Fibroblast of lung (primary cell): ENCODE results near the gene NEDD4L. TPM values are rescaled to one million over a fixed set of nuclear protein-coding genes. Genes with fewer than 3 reads are reported as not detected.

ENCODE experiments used
- DNase-seq, 2 donors: peaks; one replicate each; pipeline versions ENCODE4 v3.0.0 to v3.0.0-alpha.2; 2010; ENCODE audit warnings: low read depth in 2 of 2
- H2AFZ ChIP-seq: 2 replicates; pipeline ENCODE4 v1.5.1; 2012; ENCODE audit warnings: low read length, control low read depth, inconsistent platforms
- H3K27ac ChIP-seq: 2 replicates; pipeline ENCODE4 v1.5.1; 2011; ENCODE audit warnings: low read length, control low read depth; ENCODE audit not compliant: insufficient read depth
- H3K27me3 ChIP-seq: 2 replicates; pipeline ENCODE4 v1.5.1; 2011; ENCODE audit warnings: mild to moderate bottlenecking, low read length; ENCODE audit not compliant: control insufficient read depth, insufficient read depth
- H3K36me3 ChIP-seq: 2 replicates; pipeline ENCODE4 v1.5.1; 2011; ENCODE audit warnings: low read length; ENCODE audit not compliant: control insufficient read depth, insufficient read depth
- H3K4me1 ChIP-seq: 2 replicates; pipeline ENCODE4 v1.5.1; 2011; ENCODE audit warnings: low read length; ENCODE audit not compliant: control insufficient read depth, insufficient read depth; ENCODE audit errors: extremely low read depth
- H3K4me2 ChIP-seq: 2 replicates; pipeline ENCODE4 v1.5.1; 2011; ENCODE audit warnings: low read length, control low read depth; ENCODE audit not compliant: insufficient read depth; ENCODE audit errors: extremely low read depth
- H3K4me3 ChIP-seq, 4 experiments: fragments of 200-600 bp in 1 of 4; sonication (generic) in 1 of 4; replicated peaks in 1 of 4; 2 replicates each; pipeline ENCODE4 v1.5.1; 2011 to 2016; ENCODE audit warnings: low read length in 4 of 4, low read depth in 3 of 4, mild to moderate bottlenecking in 3 of 4, control low read depth in 2 of 4, inconsistent platforms in 1 of 4, mixed read lengths in 1 of 4; ENCODE audit not compliant: insufficient read depth in 1 of 4; ENCODE audit errors: control extremely low read depth in 1 of 4
- H3K79me2 ChIP-seq: 2 replicates; pipeline ENCODE4 v1.5.1; 2012; ENCODE audit warnings: mild to moderate bottlenecking, low read length, inconsistent platforms; ENCODE audit not compliant: control insufficient read depth, insufficient read depth
- H3K9ac ChIP-seq: 2 replicates; pipeline ENCODE4 v1.5.1; 2011; ENCODE audit warnings: mild to moderate bottlenecking, low read length, control low read depth; ENCODE audit not compliant: insufficient read depth
- H3K9me3 ChIP-seq: 2 replicates; pipeline ENCODE4 v1.5.1; 2012; ENCODE audit warnings: low read depth, low read length; ENCODE audit not compliant: control insufficient read depth, insufficient read depth
- H4K20me1 ChIP-seq: 2 replicates; pipeline ENCODE4 v1.5.1; 2011; ENCODE audit warnings: low read length; ENCODE audit not compliant: control insufficient read depth, insufficient read depth; ENCODE audit errors: extremely low read depth
- EZH2 ChIP-seq: IDR thresholded peaks from 2 replicates; pipeline ENCODE4 v1.5.1; 2012; ENCODE audit warnings: low read length, control low read depth, mild to moderate bottlenecking; ENCODE audit errors: missing control alignments
- polyA plus RNA-seq, 2 donors: library from polyadenylated mRNA; depleted of rRNA in 1 of 2; stranded (reverse) in 1 of 2; unstranded in 1 of 2; fragments of >200 nt; gene quantifications; 2 replicates each; pipeline ENCODE4 v1.2.1, GENCODE V29; 2011 to 2012; ENCODE audit warnings: missing spikeins in 1 of 2
- total RNA-seq: library from RNA; depleted of rRNA; stranded (reverse); fragments of >200 nt; gene quantifications from 2 replicates; pipeline ENCODE4 v1.2.1, GENCODE V29; 2014
- TF ChIP-seq, protein P1 (sequence below), 2 donors: IDR thresholded peaks in 1 of 2; conservative IDR thresholded peaks in 1 of 2; 1 replicate in 1 of 2; 2 replicates in 1 of 2; pipeline ENCODE4 v1.5.1; 2011 to 2012; ENCODE audit warnings: low read length in 2 of 2, control low read depth in 1 of 2, inconsistent platforms in 1 of 2, low read depth in 1 of 2, mild to moderate bottlenecking in 1 of 2

Gene NEDD4L
- total and polyA plus RNA-seq, 2 donors (not counting 1 experiment from before 2014, with no cell fraction given) = 5.5 to 18.7 TPM

GRCh38 chr18:58196164-58196563, 152.1 kb downstream of the NEDD4L start:
- Histone ChIP-seq H3K4me1 (peaks cover under 1% of the 10 kb centered on the region), H3K36me3 (no peaks in the 10 kb centered on the region), H3K9me3 (no peaks in the 10 kb centered on the region), H3K27me3 (no peaks in the 10 kb centered on the region), H2AFZ (no peak overlapping the region), H3K27ac (no peak overlapping the region), H3K79me2 (no peaks in the 10 kb centered on the region), H3K9ac (no peak overlapping the region), H3K4me3 (no peak overlapping the region), H4K20me1 (no peaks in the 10 kb centered on the region), H3K4me2 (peak overlapping the region; percentile 5)
- DNase-seq = peak in 1 of 2 donors; percentile 57
- TF ChIP-seq, protein P1, sequence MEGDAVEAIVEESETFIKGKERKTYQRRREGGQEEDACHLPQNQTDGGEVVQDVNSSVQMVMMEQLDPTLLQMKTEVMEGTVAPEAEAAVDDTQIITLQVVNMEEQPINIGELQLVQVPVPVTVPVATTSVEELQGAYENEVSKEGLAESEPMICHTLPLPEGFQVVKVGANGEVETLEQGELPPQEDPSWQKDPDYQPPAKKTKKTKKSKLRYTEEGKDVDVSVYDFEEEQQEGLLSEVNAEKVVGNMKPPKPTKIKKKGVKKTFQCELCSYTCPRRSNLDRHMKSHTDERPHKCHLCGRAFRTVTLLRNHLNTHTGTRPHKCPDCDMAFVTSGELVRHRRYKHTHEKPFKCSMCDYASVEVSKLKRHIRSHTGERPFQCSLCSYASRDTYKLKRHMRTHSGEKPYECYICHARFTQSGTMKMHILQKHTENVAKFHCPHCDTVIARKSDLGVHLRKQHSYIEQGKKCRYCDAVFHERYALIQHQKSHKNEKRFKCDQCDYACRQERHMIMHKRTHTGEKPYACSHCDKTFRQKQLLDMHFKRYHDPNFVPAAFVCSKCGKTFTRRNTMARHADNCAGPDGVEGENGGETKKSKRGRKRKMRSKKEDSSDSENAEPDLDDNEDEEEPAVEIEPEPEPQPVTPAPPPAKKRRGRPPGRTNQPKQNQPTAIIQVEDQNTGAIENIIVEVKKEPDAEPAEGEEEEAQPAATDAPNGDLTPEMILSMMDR (conservative IDR thresholded peaks at IDR 0.05 in 1 of 2, IDR thresholded peaks at IDR 0.05 in 1 of 2; ENCODE audit: low read depth in 1 of 2, low read length in 2 of 2) = no peak
- TF ChIP-seq EZH2 = no peak

DNA sequence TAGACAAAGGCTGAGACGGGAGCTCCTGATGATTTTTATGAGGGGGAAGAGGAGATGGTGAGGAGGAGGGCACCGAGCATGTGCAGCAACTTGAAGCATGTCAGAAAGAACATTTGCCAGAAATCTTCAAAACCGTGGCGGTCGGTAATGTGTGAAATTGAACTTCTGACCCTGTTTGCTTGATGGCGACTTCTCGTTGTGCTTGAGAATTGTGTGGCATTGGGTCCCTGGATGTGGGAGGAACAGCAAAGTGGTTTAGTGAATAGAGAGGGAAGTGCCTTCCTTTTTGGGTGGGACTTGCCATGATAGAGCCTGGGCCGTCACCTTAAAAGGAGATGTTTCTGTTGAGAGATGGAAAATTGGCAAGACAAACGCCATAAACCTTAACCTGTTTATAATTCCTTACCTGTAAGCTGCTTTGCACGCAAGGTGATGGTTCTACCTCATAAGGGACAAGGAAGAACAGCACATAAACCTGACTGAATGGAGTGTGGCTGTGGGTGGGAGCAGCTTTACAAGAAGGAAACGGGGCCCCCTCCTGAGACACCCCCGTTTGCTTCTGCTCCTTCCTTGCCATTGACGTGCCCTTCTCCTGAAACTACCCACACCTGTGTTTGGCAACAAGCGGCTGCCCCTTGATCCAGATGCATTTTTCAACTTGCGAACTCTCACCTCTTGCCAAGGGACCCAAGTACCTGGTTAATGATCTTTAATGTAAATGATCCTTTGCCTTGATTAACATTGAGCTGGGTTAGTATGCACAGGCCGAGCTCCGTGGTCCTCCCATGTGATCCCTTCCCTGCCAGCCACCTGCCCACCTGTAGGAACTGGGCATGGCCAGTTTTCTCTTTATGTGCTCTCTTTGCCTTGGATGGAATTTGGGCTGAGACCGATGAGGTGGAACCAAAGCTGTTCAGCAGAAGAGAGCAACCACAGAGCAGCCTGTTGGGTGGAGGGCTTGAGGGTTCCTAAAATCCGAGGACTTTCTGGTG, 153.2 kb downstream of the NEDD4L start:
- no peaks in the 10 kb centered on the region for H3K9me3 ChIP-seq
- no peaks in the 10 kb centered on the region for H3K79me2 ChIP-seq
- TF ChIP-seq EZH2 = no peak
- TF ChIP-seq, protein P1 (conservative IDR thresholded peaks at IDR 0.05 in 1 of 2, IDR thresholded peaks at IDR 0.05 in 1 of 2; ENCODE audit: low read depth in 1 of 2, low read length in 2 of 2) = no peak
- H3K27ac ChIP-seq = no peak overlapping the region
- no peaks in the 10 kb centered on the region for H3K4me1 ChIP-seq
- DNase-seq = no peak
- H4K20me1 ChIP-seq = no peaks in the 10 kb centered on the region
- no peak overlapping the region for H3K4me3 ChIP-seq
- no peaks in the 10 kb centered on the region for H3K36me3 ChIP-seq
- no peak overlapping the region for H3K4me2 ChIP-seq
- no peak overlapping the region for H3K9ac ChIP-seq
- H3K27me3 ChIP-seq = no peaks in the 10 kb centered on the region
- no peak overlapping the region for H2AFZ ChIP-seq

DNA sequence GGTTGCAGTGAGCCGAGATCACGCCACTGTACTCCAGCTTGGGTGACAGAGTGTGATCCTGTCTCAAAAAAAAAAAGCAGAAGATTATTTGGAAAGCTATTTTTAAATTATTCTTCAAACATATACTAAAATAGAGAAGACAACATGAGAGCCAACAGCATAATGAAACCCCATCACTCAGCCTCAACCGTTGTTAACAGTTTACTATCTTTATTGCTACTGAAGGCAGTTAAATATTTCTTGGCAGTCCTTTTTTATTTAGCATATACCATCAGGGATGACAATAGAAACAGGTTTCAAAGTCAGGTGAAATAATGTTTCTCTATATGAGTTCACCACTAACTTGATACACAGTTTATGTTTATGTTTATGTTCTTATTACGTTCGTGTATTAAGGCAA, 157.2 kb downstream of the NEDD4L start:
- H3K9ac ChIP-seq = no peak overlapping the region
- no peaks in the 10 kb centered on the region for H3K79me2 ChIP-seq
- H2AFZ ChIP-seq = no peak overlapping the region
- H3K9me3 ChIP-seq = no peaks in the 10 kb centered on the region
- no peak for DNase-seq
- TF ChIP-seq, protein P1 (conservative IDR thresholded peaks at IDR 0.05 in 1 of 2, IDR thresholded peaks at IDR 0.05 in 1 of 2; ENCODE audit: low read depth in 1 of 2, low read length in 2 of 2) = no peak
- TF ChIP-seq EZH2 = no peak
- H3K4me1 ChIP-seq = peaks cover 5% of the 10 kb centered on the region
- no peak overlapping the region for H3K4me2 ChIP-seq
- no peak overlapping the region for H3K27ac ChIP-seq
- H3K4me3 ChIP-seq = no peak overlapping the region
- no peaks in the 10 kb centered on the region for H3K27me3 ChIP-seq
- H3K36me3 ChIP-seq = no peaks in the 10 kb centered on the region
- H4K20me1 ChIP-seq = no peaks in the 10 kb centered on the region
